Measurements from ENCODE around the gene HEXD. TPM values are rescaled to one million over a fixed set of nuclear protein-coding genes. Genes with fewer than 3 reads are reported as not detected.

Gene HEXD
- total RNA-seq, 4 donors from 2014 or later: 13.9 to 31.9 (median 19.1) TPM

DNA sequence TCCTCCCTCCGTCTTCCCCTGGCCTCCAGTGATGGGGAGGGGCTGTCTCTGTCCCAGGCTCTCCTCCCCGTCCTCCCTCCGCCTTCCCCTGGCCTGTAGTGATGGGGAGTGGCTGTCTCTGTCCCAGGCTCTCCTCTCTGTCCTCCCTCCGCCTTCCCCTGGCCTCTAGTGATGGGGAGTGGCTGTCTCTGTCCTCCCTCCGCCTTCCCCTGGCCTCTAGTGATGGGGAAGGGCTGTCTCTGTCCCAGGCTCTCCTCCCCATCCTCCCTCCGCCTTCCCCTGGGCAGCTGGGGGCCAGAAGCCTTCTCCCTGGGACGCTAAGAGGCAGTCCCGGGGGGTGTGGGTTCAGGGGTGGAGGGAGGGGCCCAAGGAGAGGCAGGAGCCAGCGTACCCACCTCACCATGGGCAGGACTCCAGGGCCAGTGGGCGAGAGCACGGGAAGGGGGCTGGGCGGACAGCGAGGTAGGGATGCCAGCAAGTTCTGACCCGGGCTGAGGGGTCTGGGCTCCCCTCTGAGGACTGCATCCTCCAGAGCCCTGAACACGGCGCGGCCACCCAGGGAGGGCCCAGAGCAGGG, 31.8 kb upstream of the HEXD start:
- Histone ChIP-seq H3K36me3 (peaks cover 0 to 6% of the 10 kb centered on the region in 2 donors), H3K9me3 (no peaks in the 10 kb centered on the region), H3K4me1 (peaks cover 0 to 28% (median 17%) of the 10 kb centered on the region in 3 donors), H3K27me3 (peaks cover 68% of the 10 kb centered on the region), H3K27ac (peak overlapping the region in 1 of 4 donors; percentile 59), H3K4me3 (no peak overlapping the region)
- WGBS, 2 donors (ENCODE audit: low coverage in 1 of 2): 8% methylated on average over 2 of the region's 17 CpGs; no CpG with 5 or more reads in 1 of the 2 donors
- ATAC-seq: no peak
- no peak for TF ChIP-seq POLR2AphosphoS5 (IDR thresholded peaks at IDR 0.05)
- TF ChIP-seq, protein P1, sequence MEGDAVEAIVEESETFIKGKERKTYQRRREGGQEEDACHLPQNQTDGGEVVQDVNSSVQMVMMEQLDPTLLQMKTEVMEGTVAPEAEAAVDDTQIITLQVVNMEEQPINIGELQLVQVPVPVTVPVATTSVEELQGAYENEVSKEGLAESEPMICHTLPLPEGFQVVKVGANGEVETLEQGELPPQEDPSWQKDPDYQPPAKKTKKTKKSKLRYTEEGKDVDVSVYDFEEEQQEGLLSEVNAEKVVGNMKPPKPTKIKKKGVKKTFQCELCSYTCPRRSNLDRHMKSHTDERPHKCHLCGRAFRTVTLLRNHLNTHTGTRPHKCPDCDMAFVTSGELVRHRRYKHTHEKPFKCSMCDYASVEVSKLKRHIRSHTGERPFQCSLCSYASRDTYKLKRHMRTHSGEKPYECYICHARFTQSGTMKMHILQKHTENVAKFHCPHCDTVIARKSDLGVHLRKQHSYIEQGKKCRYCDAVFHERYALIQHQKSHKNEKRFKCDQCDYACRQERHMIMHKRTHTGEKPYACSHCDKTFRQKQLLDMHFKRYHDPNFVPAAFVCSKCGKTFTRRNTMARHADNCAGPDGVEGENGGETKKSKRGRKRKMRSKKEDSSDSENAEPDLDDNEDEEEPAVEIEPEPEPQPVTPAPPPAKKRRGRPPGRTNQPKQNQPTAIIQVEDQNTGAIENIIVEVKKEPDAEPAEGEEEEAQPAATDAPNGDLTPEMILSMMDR (IDR thresholded peaks at IDR 0.05): no peak
- TF ChIP-seq EP300 (IDR thresholded peaks at IDR 0.05): no peak
- no peak for TF ChIP-seq POLR2A (IDR thresholded peaks at IDR 0.05)

DNA sequence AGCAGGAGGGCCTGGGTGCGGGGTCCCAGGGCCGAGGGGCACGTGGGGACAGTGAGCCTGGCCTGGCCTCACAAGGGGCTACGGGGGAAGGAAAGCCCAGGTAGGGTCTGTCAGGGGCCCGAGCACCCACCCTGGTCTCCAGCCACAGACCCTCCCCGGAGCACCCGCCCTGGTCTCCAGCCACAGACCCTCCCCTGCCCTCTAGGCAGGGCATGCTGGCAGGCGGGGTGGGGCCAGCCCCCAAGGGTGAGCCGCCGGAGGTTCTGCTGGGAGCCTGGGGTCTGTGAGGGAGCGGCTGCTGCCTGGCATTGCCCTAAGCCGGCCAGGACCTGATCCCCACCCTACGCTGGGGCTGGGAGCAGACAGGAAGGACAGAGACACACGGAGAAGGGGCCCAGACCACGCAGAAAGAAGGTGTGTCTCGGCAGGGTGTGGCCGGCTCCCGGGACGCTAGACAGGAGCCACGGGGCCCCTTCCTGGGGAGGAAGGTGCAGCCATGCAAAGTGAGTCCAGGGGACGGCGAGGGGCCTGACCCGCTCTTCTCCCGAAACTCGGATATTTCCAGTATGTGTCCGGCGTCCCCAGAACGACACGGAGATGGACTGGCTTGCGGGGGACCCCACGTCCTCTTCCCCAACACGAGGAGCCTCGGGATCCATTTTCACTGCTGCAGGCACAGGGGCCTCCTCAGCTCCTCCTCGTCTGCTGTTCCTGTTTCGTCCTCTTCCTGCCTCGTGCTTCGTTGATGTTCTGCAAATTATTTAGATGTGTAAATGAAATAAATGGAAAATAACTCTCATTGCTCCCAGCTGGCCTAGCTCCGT, 31.1 kb upstream of the HEXD start:
- peaks cover 62% of the 10 kb centered on the region for H3K27me3 ChIP-seq
- peaks cover 0 to 28% (median 17%) of the 10 kb centered on the region in 3 donors for H3K4me1 ChIP-seq
- 31% methylated on average over 10 of the region's 38 CpGs; no CpG with 5 or more reads in 1 of the 2 donors for WGBS, 2 donors (ENCODE audit: low coverage in 1 of 2)
- no peak for TF ChIP-seq POLR2A (IDR thresholded peaks at IDR 0.05)
- H3K36me3 ChIP-seq: peaks cover 0 to 13% of the 10 kb centered on the region in 2 donors
- no peaks in the 10 kb centered on the region for H3K9me3 ChIP-seq
- no peak for ATAC-seq
- no peak overlapping the region for H3K4me3 ChIP-seq
- peak overlapping the region in 1 of 4 donors; percentile 59 for H3K27ac ChIP-seq

DNA sequence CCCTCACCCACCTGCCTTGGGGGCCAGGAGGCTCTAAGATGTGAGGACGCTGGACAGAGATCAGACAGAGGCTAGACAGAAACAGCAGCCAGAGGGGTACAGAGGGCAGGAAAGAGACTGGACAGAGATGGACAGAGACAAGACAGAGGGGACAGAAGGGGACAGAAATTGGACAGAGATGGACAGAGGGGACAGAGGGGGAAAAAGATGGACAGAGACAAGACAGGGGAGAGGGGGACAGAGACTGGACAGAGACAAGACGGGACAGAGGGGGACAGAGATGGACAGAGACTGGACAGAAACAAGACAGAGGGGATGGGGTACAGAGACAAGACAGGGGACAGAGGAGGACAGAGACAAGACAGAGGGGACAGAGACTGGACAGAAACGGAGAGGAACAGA, 30.4 kb upstream of the HEXD start:
- Histone ChIP-seq H3K9me3 (no peaks in the 10 kb centered on the region), H3K4me1 (peaks cover 0 to 28% (median 17%) of the 10 kb centered on the region in 3 donors), H3K27ac (no peak overlapping the region), H3K4me3 (no peak overlapping the region), H3K27me3 (peaks cover 56% of the 10 kb centered on the region), H3K36me3 (peaks cover 0 to 20% of the 10 kb centered on the region in 2 donors)
- ATAC-seq: no peak
- WGBS, 2 donors (ENCODE audit: low coverage in 1 of 2): 58 to 67% methylated on average over 1 to 3 of the region's 3 CpGs
- TF ChIP-seq POLR2A (IDR thresholded peaks at IDR 0.05) (no peak), EP300 (IDR thresholded peaks at IDR 0.05) (no peak), POLR2AphosphoS5 (IDR thresholded peaks at IDR 0.05) (no peak)
- TF ChIP-seq, protein P1 (IDR thresholded peaks at IDR 0.05): no peak

DNA sequence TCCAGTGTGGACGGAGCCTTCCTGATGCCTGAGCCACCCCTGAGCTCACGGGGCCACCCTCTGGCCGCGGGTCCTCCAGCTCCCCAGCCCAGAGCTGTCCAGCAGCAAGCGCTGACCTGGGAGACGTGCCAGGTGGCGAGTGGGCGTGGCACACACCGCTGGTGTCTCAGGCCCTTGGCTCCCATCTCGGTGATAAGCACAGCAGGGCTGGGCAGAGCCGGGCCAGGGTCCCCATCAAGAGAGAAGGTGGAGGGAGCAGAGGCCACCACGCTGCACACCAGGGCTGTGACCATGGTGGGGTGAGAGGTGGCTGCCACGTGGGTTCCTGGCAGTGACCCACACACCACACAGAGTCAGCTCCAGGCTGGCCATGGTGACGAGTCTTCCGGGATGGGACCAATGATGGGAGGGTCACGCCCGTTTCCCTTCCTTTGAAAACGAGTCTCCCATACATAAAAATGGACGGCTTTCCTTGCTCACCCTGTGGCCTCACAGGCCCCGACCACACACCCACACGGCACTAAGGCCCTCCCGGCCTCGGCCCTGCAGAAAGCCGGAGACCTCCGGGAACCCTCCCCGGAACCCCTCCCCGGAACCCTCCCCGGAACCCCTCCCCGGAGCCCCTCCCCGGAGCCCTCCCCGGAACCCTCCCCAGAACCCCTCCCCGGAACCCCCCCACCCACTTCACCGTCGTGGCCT, 29.8 kb upstream of the HEXD start:
- no peaks in the 10 kb centered on the region for H3K9me3 ChIP-seq
- TF ChIP-seq, protein P1 (IDR thresholded peaks at IDR 0.05): no peak
- TF ChIP-seq POLR2A (IDR thresholded peaks at IDR 0.05) (no peak), POLR2AphosphoS5 (IDR thresholded peaks at IDR 0.05) (no peak), EP300 (IDR thresholded peaks at IDR 0.05) (no peak)
- no peak for ATAC-seq
- 80% methylated on average over 8 of the region's 34 CpGs; no CpG with 5 or more reads in 1 of the 2 donors for WGBS, 2 donors (ENCODE audit: low coverage in 1 of 2)
- no peak overlapping the region for H3K27ac ChIP-seq
- no peak overlapping the region for H3K4me3 ChIP-seq
- peaks cover 49% of the 10 kb centered on the region for H3K27me3 ChIP-seq
- H3K36me3 ChIP-seq: peaks cover 0 to 26% of the 10 kb centered on the region in 2 donors
- peaks cover 0 to 28% (median 17%) of the 10 kb centered on the region in 3 donors for H3K4me1 ChIP-seq

DNA sequence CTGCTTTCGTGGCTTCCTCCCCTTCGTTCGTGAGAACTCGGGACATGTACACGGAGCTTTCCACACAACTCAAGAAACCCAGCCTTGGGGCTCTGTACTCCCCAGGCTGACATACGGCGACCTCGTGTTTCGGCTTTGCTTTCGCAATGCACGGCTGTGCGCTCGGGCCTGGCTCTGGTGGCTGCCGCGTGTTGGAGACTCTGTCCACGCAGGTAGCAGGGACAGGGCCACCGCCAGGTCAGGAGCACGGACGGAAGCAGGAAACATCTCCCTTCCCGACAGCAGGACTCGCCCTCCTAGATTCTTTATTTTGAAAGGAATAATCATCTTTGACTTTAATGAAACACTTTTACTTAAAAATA, 29.2 kb upstream of the HEXD start:
- 94% methylated on average over 15 of the region's 21 CpGs; no CpG with 5 or more reads in 1 of the 2 donors for WGBS, 2 donors (ENCODE audit: low coverage in 1 of 2)
- Histone ChIP-seq H3K4me3 (no peak overlapping the region), H3K9me3 (no peaks in the 10 kb centered on the region), H3K27ac (no peak overlapping the region), H3K27me3 (peaks cover 44% of the 10 kb centered on the region), H3K36me3 (peaks cover 0 to 31% of the 10 kb centered on the region in 2 donors), H3K4me1 (peaks cover 0 to 28% (median 17%) of the 10 kb centered on the region in 3 donors)
- TF ChIP-seq EP300 (IDR thresholded peaks at IDR 0.05) (no peak), POLR2A (IDR thresholded peaks at IDR 0.05) (no peak), POLR2AphosphoS5 (IDR thresholded peaks at IDR 0.05) (no peak)
- TF ChIP-seq, protein P1 (IDR thresholded peaks at IDR 0.05): no peak
- ATAC-seq: no peak
